Astrocyte of the spinal cord (primary cell): ENCODE data around the gene ST8SIA2.

Source experiments
- DNase-seq: peaks from one replicate; pipeline ENCODE4 v3.0.0; 2011; ENCODE audit warnings: low read depth, low spot score
- H3K4me3 ChIP-seq: 2 replicates; pipeline ENCODE4 v1.5.1; 2011; ENCODE audit warnings: low read depth, mild to moderate bottlenecking, low read length, moderate library complexity
- CTCF ChIP-seq: IDR thresholded peaks from 2 replicates; pipeline ENCODE4 v1.5.1; 2012; ENCODE audit warnings: low read depth, mild to moderate bottlenecking, low read length, inconsistent platforms
- in situ Hi-C: cut with HindIII; loops from 2 replicates; pipeline ENCODE4 v1.10.0; 2017; ENCODE audit warnings: low sequenced_read_pairs

ST8SIA2 gene

GRCh38 chr15:92425578-92426225, 32.0 kb downstream of the ST8SIA2 start:
- DNase-seq: no peak
- H3K4me3 ChIP-seq: no peak overlapping the region
- TF ChIP-seq CTCF: no peak
- in situ Hi-C loops: no loop called here

- in situ Hi-C loops: no loop called here
- no peak overlapping the region for H3K4me3 ChIP-seq
- no peak for TF ChIP-seq CTCF
- DNase-seq: peak; percentile 85
Observed at GRCh38 chr15:92429378-92430068, 35.8 kb downstream of the ST8SIA2 start.

- no peak for TF ChIP-seq CTCF
- DNase-seq: peak; percentile 23
- no peak overlapping the region for H3K4me3 ChIP-seq
- in situ Hi-C loops: no loop called here
Observed at GRCh38 chr15:92430069-92430440, 36.4 kb downstream of the ST8SIA2 start.

GRCh38 chr15:92435145-92435544, 41.5 kb downstream of the ST8SIA2 start:
- no peak for TF ChIP-seq CTCF
- H3K4me3 ChIP-seq: no peak overlapping the region
- no peak for DNase-seq
- in situ Hi-C loops: no loop called here

GRCh38 chr15:92438471-92438870, 44.8 kb downstream of the ST8SIA2 start:
- in situ Hi-C loops: no loop called here
- no peak for DNase-seq
- no peak for TF ChIP-seq CTCF
- no peak overlapping the region for H3K4me3 ChIP-seq

- in situ Hi-C loops: no loop called here
- no peak for TF ChIP-seq CTCF
Observed at GRCh38 chr15:92443381-92443780, 49.7 kb downstream of the ST8SIA2 start.

More at GRCh38 chr15:92443381-92443780, 49.7 kb downstream of the ST8SIA2 start:
- DNase-seq: no peak
- no peak overlapping the region for H3K4me3 ChIP-seq
